Heart left ventricle (tissue), 13 donors: ENCODE results near the gene PLXNA3.

Source experiments
- CTCF ChIP-seq, 12 donors: fragments of 200-600 bp; sonication (generic) in 4 of 12; IDR thresholded peaks; one replicate each; pipeline versions ENCODE4 v1.5.0 to v1.8.0; 2018 to 2022; ENCODE audit warnings: antibody characterized with exemption in 12 of 12, mild to moderate bottlenecking in 5 of 12
- POLR2A ChIP-seq, 2 donors: fragments of 450-650 bp; IDR thresholded peaks; one replicate each; pipeline ENCODE4 v1.6.1; 2017; ENCODE audit warnings: antibody characterized with exemption in 2 of 2, mild to moderate bottlenecking in 2 of 2, moderate library complexity in 2 of 2
- donor health status: ischemic (EF 13 %, LVEDD 7.1; RV severe dilation, severe dysfunction).
- donor health status: DM: no; HTN: yes; CAD: no.
- donor health status: DM: no; HTN: no; CAD: no.
- donor health status: ischemic (EF 25% LVEDD 6.9; RV normal size, moderate dysfunction).
- donor health status: ischemic (EF 25% LVEDD 5.7; RV mildly dilated, moderate dysfunction).
- donor health status: ischemic (EF 35%, LVEDD 5.7; RV mildly dilated, moderate dysfunction).
- donor health status: nonischemic (EF 11% LVEDD 7.7; RV severe dilation, severe dysfunction).
- donor health status: DM: yes; HTN: yes; CAD: no.
- donor health status: PGD.
- donor health status: ischemic (EF 29% LVEDD 5.4; RV normal size, mild dysfunction).
- donor health status: nonischemic (EF 23%, LVEDD 6.1; RV moderate dilation, normal function).

GRCh38 chrX:154419189-154419588 lies 38.9 kb upstream of the PLXNA3 start:
- no peak for TF ChIP-seq POLR2A (IDR thresholded peaks at IDR 0.05)
- TF ChIP-seq CTCF (IDR thresholded peaks at IDR 0.05): no peak
